ENCODE data around the gene CNDP1.

CNDP1 gene

GRCh38 chr18:74501386-74501785, 32.9 kb upstream of the CNDP1 start:
- H3K9me3 ChIP-seq (ENCODE audit: low read depth, low read length) = no peaks in the 10 kb centered on the region
- no peak for DNase-seq (ENCODE audit: low read depth, low spot score)
- no peak for TF ChIP-seq EZH2 (IDR thresholded peaks at IDR 0.05)
- no peak for TF ChIP-seq POLR2AphosphoS5 (IDR thresholded peaks at IDR 0.05; ENCODE audit: borderline replicate concordance, low read depth, low read length)
- no peak for TF ChIP-seq FOXP2 (optimal IDR thresholded peaks at IDR 0.05; ENCODE audit: control extremely low read depth, extremely low read length, insufficient read depth)
- H3K4me3 ChIP-seq = no peak overlapping the region
- no peak overlapping the region for H3K9ac ChIP-seq (ENCODE audit: insufficient read length)
- H3K36me3 ChIP-seq (ENCODE audit: insufficient read depth, low read length) = peaks cover 20% of the 10 kb centered on the region
- peak overlapping the region; percentile 11; the same call in 1 of the 2 replicates for H3K27ac ChIP-seq

DNA sequence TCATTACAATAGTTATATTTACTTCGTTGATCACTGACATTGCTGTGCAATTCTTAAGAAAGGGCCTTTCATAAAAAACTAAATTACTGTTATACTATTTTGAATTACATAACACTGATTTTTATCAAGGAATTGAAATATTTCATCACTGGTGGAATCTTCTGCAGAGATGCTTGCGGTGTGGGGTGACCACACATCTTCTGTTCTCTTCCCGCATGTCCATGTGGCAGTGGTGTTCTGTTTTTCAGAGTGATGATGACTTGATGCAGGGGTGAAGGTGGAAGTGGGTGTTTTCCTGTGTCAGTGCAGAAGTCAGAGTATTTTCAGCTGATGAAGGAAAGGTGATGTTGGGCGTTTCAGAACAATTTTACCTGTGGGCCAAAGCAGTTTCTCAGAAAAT, 31.2 kb upstream of the CNDP1 start:
- Histone ChIP-seq H3K9ac (ENCODE audit: insufficient read length) (no peak overlapping the region), H3K9me3 (ENCODE audit: low read depth, low read length) (no peaks in the 10 kb centered on the region), H3K36me3 (ENCODE audit: insufficient read depth, low read length) (peaks cover 23% of the 10 kb centered on the region), H3K4me3 (no peak overlapping the region), H3K27ac (no peak overlapping the region)
- no peak for DNase-seq (ENCODE audit: low read depth, low spot score)
- TF ChIP-seq FOXP2 (optimal IDR thresholded peaks at IDR 0.05; ENCODE audit: control extremely low read depth, extremely low read length, insufficient read depth) (no peak), POLR2AphosphoS5 (IDR thresholded peaks at IDR 0.05; ENCODE audit: borderline replicate concordance, low read depth, low read length) (no peak), EZH2 (IDR thresholded peaks at IDR 0.05) (no peak)

DNA sequence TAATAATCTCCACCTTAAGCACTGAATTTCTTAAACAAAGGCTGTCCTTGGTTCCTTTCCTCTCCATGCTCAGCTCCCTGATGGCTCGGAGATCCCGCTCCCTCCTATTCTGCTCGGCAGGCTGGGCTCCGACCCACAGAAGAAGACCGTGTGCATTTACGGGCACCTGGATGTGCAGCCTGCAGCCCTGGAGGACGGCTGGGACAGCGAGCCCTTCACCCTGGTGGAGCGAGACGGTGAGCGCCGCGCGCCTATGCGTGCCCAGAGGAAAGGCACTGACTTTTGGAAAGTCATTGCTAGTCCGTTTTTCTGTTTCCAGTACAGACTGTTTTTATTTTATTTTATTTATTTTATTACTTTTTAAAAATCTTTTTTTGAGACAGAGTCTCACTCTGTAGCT, 28.5 kb upstream of the CNDP1 start:
- Histone ChIP-seq H3K36me3 (ENCODE audit: insufficient read depth, low read length) (peaks cover 37% of the 10 kb centered on the region), H3K9ac (ENCODE audit: insufficient read length) (no peak overlapping the region), H3K27ac (no peak overlapping the region), H3K9me3 (ENCODE audit: low read depth, low read length) (no peaks in the 10 kb centered on the region), H3K4me3 (no peak overlapping the region)
- TF ChIP-seq FOXP2 (optimal IDR thresholded peaks at IDR 0.05; ENCODE audit: control extremely low read depth, extremely low read length, insufficient read depth) (no peak), EZH2 (IDR thresholded peaks at IDR 0.05) (no peak), POLR2AphosphoS5 (IDR thresholded peaks at IDR 0.05; ENCODE audit: borderline replicate concordance, low read depth, low read length) (no peak)
- no peak for DNase-seq (ENCODE audit: low read depth, low spot score)

DNA sequence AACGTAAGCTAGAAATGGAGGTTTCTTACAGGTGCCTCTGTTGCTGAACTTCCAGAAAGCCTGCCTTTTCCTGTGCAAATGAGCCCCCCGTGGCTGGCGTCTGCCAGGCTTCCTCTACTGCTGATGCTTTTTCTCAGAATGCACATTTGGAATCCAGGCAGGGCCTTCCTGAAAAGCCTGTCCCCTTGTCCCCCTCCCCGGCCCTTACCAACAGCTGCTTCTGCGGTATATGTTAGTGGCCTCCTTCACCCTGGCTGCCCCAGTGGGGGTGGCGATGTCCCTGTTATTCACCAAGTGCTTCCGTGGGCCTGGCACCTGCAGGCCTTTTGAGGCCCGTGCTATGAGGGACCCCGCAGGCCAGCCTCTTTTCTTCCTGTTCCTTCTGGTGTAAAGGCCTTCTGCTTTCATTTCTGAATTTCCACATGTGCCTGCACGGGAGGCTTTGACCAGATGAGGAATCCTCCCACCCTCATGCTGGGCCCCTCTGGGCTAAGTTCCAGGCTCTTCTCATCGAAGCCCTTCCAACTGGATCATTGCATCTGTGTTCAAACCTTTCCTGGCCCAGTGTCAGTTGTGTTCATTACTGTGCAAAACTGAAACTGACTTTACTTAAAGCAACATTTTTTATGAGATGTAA, 27.7 kb upstream of the CNDP1 start:
- Histone ChIP-seq H3K27ac (no peak overlapping the region), H3K4me3 (no peak overlapping the region), H3K36me3 (ENCODE audit: insufficient read depth, low read length) (peaks cover 31% of the 10 kb centered on the region), H3K9me3 (ENCODE audit: low read depth, low read length) (no peaks in the 10 kb centered on the region), H3K9ac (ENCODE audit: insufficient read length) (no peak overlapping the region)
- DNase-seq (ENCODE audit: low read depth, low spot score) = no peak
- TF ChIP-seq POLR2AphosphoS5 (IDR thresholded peaks at IDR 0.05; ENCODE audit: borderline replicate concordance, low read depth, low read length) (no peak), EZH2 (IDR thresholded peaks at IDR 0.05) (no peak), FOXP2 (optimal IDR thresholded peaks at IDR 0.05; ENCODE audit: control extremely low read depth, extremely low read length, insufficient read depth) (no peak)

DNA sequence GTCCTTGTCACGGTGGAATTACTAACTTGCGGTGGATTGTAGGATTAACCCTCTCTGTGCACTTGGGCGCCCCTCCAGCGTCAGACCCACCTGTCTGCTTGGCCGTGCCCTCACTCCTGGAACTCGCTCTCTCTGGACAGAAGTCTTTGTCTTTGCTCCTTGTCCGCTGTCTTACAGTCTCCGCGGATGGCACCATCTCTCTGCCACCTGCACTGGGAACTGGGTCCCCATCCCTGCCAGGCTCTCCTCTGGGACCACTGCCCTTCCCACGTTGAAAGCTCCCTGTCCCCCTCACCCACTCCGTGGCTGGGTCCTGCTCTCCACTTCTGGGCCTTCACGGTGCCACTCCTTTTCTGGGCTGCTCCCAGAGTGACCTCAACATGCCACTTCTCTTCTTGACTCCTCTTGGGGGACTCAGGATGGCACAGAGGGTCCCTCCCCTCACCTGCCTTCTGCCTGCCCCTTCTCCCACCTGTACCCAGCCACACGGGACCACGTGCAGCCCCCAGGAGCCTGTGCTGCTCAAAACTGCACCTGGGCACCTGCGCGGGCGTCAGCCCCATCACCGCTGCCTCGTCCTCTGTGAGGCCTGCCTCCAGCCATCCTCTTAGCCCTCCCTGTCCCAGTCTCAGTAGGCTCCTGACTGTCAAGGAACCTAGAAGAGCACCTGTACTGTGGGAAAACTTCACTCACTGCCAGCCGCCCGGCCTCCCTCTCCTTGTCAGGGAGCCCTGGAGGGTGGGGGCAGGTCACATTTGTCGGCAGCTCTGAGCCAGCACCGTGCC, 27.0 kb upstream of the CNDP1 start:
- no peaks in the 10 kb centered on the region for H3K9me3 ChIP-seq (ENCODE audit: low read depth, low read length)
- no peak for DNase-seq (ENCODE audit: low read depth, low spot score)
- H3K9ac ChIP-seq (ENCODE audit: insufficient read length) = no peak overlapping the region
- H3K27ac ChIP-seq = no peak overlapping the region
- H3K36me3 ChIP-seq (ENCODE audit: insufficient read depth, low read length) = peaks cover 27% of the 10 kb centered on the region
- no peak for TF ChIP-seq FOXP2 (optimal IDR thresholded peaks at IDR 0.05; ENCODE audit: control extremely low read depth, extremely low read length, insufficient read depth)
- TF ChIP-seq POLR2AphosphoS5 (IDR thresholded peaks at IDR 0.05; ENCODE audit: borderline replicate concordance, low read depth, low read length) = no peak
- TF ChIP-seq EZH2 (IDR thresholded peaks at IDR 0.05) = no peak
- no peak overlapping the region for H3K4me3 ChIP-seq

GRCh38 chr18:74507927-74508326, 26.4 kb upstream of the CNDP1 start:
- DNase-seq (ENCODE audit: low read depth, low spot score) = no peak
- peaks cover 24% of the 10 kb centered on the region; the same call in 1 of the 2 replicates for H3K36me3 ChIP-seq (ENCODE audit: insufficient read depth, low read length)
- H3K9me3 ChIP-seq (ENCODE audit: low read depth, low read length) = no peaks in the 10 kb centered on the region
- TF ChIP-seq EZH2 (IDR thresholded peaks at IDR 0.05) (no peak), FOXP2 (optimal IDR thresholded peaks at IDR 0.05; ENCODE audit: control extremely low read depth, extremely low read length, insufficient read depth) (no peak), POLR2AphosphoS5 (IDR thresholded peaks at IDR 0.05; ENCODE audit: borderline replicate concordance, low read depth, low read length) (no peak)
- H3K27ac ChIP-seq = no peak overlapping the region
- no peak overlapping the region for H3K4me3 ChIP-seq
- no peak overlapping the region for H3K9ac ChIP-seq (ENCODE audit: insufficient read length)

DNA sequence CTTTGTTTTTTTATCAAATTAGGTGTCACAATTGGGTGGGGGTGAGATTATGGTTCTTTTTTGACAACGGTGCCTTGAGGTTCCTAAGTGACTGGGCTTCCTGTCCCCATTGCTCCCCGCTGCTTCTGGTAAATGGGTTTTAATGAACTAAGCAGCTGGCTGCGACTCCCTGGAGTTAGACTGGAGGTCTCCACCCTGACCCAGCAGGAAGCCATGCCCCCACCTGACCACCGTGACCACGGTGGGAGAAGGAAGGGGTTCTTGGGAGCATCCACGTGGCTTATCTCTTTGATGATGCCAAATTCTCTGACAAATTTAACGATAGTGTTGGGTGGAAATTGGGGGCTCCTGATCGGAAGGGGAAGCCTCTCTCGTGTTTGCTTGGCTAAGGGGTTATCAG, 25.9 kb upstream of the CNDP1 start:
- H3K4me3 ChIP-seq = no peak overlapping the region
- no peak for DNase-seq (ENCODE audit: low read depth, low spot score)
- H3K27ac ChIP-seq = no peak overlapping the region
- H3K9ac ChIP-seq (ENCODE audit: insufficient read length) = no peak overlapping the region
- H3K36me3 ChIP-seq (ENCODE audit: insufficient read depth, low read length) = peaks cover 20% of the 10 kb centered on the region; the same call in 1 of the 2 replicates
- no peaks in the 10 kb centered on the region for H3K9me3 ChIP-seq (ENCODE audit: low read depth, low read length)
- no peak for TF ChIP-seq EZH2 (IDR thresholded peaks at IDR 0.05)
- TF ChIP-seq FOXP2 (optimal IDR thresholded peaks at IDR 0.05; ENCODE audit: control extremely low read depth, extremely low read length, insufficient read depth) = no peak
- no peak for TF ChIP-seq POLR2AphosphoS5 (IDR thresholded peaks at IDR 0.05; ENCODE audit: borderline replicate concordance, low read depth, low read length)

DNA sequence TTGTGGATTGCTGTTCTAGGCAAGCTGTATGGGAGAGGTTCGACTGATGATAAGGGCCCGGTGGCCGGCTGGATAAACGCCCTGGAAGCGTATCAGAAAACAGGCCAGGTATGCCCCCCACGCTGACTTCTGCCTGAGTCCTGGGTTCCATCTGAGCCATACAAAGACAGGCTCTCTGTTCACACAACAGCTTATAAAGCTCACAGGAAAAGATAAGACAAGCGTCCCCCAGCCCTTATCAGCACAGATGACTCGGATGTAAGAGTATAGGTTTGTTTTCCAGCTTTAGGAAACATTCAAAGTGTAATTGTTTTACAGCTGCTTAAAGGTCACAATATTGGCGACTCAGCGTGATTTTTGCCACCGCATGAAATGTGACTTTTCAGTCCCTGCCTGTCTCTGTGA, 25.5 kb upstream of the CNDP1 start:
- TF ChIP-seq FOXP2 (optimal IDR thresholded peaks at IDR 0.05; ENCODE audit: control extremely low read depth, extremely low read length, insufficient read depth) (no peak), POLR2AphosphoS5 (IDR thresholded peaks at IDR 0.05; ENCODE audit: borderline replicate concordance, low read depth, low read length) (no peak), EZH2 (IDR thresholded peaks at IDR 0.05) (no peak)
- H3K27ac ChIP-seq = no peak overlapping the region
- H3K4me3 ChIP-seq = no peak overlapping the region
- H3K9me3 ChIP-seq (ENCODE audit: low read depth, low read length) = no peaks in the 10 kb centered on the region
- H3K9ac ChIP-seq (ENCODE audit: insufficient read length) = no peak overlapping the region
- peaks cover 20% of the 10 kb centered on the region; the same call in 1 of the 2 replicates for H3K36me3 ChIP-seq (ENCODE audit: insufficient read depth, low read length)
- DNase-seq (ENCODE audit: low read depth, low spot score) = no peak

Measured in SK-N-MC (cell line).